Measurements from ENCODE around the gene HUNK. TPM values are rescaled to one million over a fixed set of nuclear protein-coding genes. Genes with fewer than 3 reads are reported as not detected.

Gene HUNK
- total and polyA plus RNA-seq, 2 donors from 2014 or later = 2.7 to 17.2 TPM

DNA sequence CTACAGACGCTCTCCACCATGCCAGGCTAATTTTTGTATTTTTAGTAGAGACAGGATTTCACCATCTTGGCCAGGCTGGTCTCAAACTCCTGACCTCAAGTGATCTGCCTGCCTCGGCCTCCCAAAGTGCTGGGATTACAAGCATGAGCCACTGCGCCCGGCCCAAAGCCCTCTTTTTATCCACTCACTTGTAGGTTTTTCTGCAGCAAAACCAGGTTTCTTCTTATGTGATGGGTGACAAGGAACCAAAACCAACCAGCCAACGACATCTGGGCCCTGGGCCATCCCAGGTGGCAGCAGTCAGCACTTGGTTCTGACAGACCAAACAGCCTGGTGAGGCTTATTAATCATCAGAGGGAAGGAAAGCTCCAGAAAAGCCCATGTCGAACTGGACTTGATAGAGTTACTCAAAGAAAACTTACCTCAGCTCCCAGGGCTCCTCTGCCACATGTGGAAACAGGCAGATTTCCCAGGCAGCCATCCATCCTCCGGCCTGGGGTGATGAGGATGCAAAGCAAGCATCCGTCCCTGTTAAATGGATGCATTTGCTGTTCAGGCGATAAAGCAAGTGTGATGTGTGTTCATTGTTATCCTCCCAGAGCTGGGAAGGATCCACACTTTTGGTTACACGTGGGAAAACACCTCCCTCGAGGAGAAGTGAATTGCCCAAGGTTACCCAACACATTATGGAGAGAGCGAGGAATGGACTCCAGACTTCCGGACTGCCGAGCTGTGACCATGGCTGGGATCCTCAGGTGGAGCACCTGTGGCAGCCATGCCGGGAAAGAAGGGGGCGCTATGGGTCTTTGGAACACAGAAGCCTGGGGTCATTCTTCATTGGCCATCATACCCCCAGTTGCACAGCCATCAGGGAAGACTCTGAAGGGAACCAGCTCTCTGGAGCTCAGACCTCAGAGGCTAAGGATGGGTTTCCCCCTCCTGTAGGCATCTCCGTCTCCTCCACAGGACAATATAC is 118.8 kb downstream of the HUNK start:
- no peak for FAIRE-seq
- intact Hi-C loops (cut with DNase I) = no loop called here
- TF ChIP-seq, protein P1, sequence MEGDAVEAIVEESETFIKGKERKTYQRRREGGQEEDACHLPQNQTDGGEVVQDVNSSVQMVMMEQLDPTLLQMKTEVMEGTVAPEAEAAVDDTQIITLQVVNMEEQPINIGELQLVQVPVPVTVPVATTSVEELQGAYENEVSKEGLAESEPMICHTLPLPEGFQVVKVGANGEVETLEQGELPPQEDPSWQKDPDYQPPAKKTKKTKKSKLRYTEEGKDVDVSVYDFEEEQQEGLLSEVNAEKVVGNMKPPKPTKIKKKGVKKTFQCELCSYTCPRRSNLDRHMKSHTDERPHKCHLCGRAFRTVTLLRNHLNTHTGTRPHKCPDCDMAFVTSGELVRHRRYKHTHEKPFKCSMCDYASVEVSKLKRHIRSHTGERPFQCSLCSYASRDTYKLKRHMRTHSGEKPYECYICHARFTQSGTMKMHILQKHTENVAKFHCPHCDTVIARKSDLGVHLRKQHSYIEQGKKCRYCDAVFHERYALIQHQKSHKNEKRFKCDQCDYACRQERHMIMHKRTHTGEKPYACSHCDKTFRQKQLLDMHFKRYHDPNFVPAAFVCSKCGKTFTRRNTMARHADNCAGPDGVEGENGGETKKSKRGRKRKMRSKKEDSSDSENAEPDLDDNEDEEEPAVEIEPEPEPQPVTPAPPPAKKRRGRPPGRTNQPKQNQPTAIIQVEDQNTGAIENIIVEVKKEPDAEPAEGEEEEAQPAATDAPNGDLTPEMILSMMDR (IDR thresholded peaks at IDR 0.05; ENCODE audit: borderline replicate concordance, extremely low read depth, insufficient read depth) = no peak

DNA sequence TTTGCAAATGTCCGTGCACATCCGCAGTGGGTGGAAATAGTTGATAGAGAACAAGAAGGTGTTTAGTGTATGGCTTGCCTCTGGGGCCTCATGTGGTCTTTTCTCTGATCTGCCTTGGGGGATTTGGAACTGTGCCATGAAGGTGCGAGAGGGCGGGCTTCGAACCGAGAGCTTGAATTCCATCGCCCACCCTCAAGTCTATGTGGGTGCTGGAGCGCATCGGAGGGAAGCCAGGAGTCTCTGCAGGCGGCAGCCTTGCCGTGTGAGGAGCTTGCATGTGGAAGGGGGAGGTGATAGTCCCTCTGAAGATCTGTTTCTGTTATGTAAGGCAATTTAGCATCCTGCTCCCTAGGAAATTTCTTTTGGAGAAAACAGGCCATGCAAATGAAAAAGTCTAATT is 119.6 kb downstream of the HUNK start:
- no peak overlapping the region for H3K27ac ChIP-seq (ENCODE audit: low read depth in 2 of 2, low read length in 2 of 2)
- intact Hi-C loops (cut with DNase I) = no loop called here
- no peak for FAIRE-seq
- TF ChIP-seq, protein P1 (IDR thresholded peaks at IDR 0.05; ENCODE audit: borderline replicate concordance, extremely low read depth, insufficient read depth) = no peak
- H3K4me1 ChIP-seq (ENCODE audit: control insufficient read depth in 2 of 3, insufficient read depth in 2 of 3, low read depth in 1 of 3, low read length in 3 of 3) = no peaks in the 10 kb centered on the region
- no peak overlapping the region for H3K4me3 ChIP-seq (ENCODE audit: low read length in 3 of 3)
- H3K9me3 ChIP-seq (ENCODE audit: control insufficient read depth in 2 of 3, insufficient read depth in 1 of 3, low read length in 3 of 3) = no peaks in the 10 kb centered on the region
- no peaks in the 10 kb centered on the region for H3K27me3 ChIP-seq (ENCODE audit: control insufficient read depth, insufficient read depth, low read length)
- DNase-seq = peak in 1 of 5 donors; percentile 9
- H3K9ac ChIP-seq (ENCODE audit: low read length in 3 of 3) = no peak overlapping the region
- H3K36me3 ChIP-seq (ENCODE audit: control insufficient read depth in 2 of 3, insufficient read depth in 3 of 3, low read length in 3 of 3) = peaks cover 0 to 5% (median 2%) of the 10 kb centered on the region in 3 donors

More for the DNA sequence above, 118.8 kb downstream of the HUNK start:
- no peak for DNase-seq
- Histone ChIP-seq H3K4me1 (ENCODE audit: control insufficient read depth in 2 of 3, insufficient read depth in 2 of 3, low read depth in 1 of 3, low read length in 3 of 3) (no peaks in the 10 kb centered on the region), H3K4me3 (ENCODE audit: low read length in 3 of 3) (no peak overlapping the region), H3K9ac (ENCODE audit: low read length in 3 of 3) (no peak overlapping the region), H3K9me3 (ENCODE audit: control insufficient read depth in 2 of 3, insufficient read depth in 1 of 3, low read length in 3 of 3) (no peaks in the 10 kb centered on the region), H3K36me3 (ENCODE audit: control insufficient read depth in 2 of 3, insufficient read depth in 3 of 3, low read length in 3 of 3) (peaks cover 0 to 5% (median 0%) of the 10 kb centered on the region in 3 donors), H3K27me3 (ENCODE audit: control insufficient read depth, insufficient read depth, low read length) (no peaks in the 10 kb centered on the region), H3K27ac (ENCODE audit: low read depth in 2 of 2, low read length in 2 of 2) (no peak overlapping the region)

DNA sequence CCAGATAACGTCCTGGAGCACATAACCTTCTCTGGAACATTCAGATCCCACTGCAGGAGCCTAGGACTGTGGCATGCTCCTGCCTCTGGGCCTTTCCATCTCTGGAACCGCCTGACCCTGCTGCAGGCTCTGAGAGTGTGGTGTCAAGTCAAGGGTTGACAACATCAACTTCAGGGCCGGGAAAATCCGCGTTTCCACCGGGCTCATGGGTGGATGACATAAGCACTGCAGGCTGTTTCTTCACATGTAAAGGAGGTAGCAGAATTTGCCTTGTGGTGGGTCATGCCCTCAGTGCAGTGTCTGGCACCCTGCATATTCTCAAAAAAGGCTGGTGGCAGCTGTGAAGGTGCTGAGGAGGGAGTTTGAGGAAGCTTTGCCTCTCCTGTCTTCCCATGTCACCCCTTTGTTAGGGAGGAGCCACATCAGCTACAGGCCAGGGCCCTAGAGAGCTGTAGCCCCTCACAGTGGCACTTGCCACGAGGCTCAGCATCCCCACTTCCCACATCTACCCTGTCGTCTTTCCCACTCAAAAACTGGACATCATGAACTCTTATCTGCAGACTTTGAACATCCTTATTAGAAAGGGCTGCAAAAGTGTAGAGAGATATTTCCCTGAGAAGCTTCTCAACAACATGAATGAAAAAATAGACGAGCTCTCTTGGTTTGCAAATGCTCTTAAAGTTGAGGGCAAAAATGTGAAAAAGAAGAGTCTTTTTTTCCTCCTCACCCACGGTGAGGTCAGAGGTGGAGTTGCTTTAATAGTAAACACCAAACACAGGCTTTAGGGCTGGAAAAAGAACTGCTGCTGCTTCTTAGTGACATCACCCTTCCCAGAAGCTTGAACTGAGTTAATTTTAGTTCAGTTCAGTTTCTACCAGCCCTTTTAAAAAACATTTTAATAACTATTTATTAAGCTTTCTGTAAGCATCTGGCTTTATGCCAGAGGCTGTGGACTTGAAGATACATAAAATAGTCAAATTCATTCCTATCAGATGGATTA is 121.3 kb downstream of the HUNK start:
- intact Hi-C loops (cut with DNase I) = no loop called here
- Histone ChIP-seq H3K36me3 (ENCODE audit: control insufficient read depth in 2 of 3, insufficient read depth in 3 of 3, low read length in 3 of 3) (peaks cover 0 to 5% (median 4%) of the 10 kb centered on the region in 3 donors), H3K4me1 (ENCODE audit: control insufficient read depth in 2 of 3, insufficient read depth in 2 of 3, low read depth in 1 of 3, low read length in 3 of 3) (no peaks in the 10 kb centered on the region), H3K9me3 (ENCODE audit: control insufficient read depth in 2 of 3, insufficient read depth in 1 of 3, low read length in 3 of 3) (no peaks in the 10 kb centered on the region), H3K9ac (ENCODE audit: low read length in 3 of 3) (no peak overlapping the region), H3K27ac (ENCODE audit: low read depth in 2 of 2, low read length in 2 of 2) (no peak overlapping the region), H3K27me3 (ENCODE audit: control insufficient read depth, insufficient read depth, low read length) (no peaks in the 10 kb centered on the region), H3K4me3 (ENCODE audit: low read length in 3 of 3) (no peak overlapping the region)
- DNase-seq = peak in 1 of 5 donors; percentile 56
- TF ChIP-seq, protein P1 (IDR thresholded peaks at IDR 0.05; ENCODE audit: borderline replicate concordance, extremely low read depth, insufficient read depth) = no peak
- FAIRE-seq = no peak

Measured in kidney (tissue), 14 donors.